Suprapubic skin (tissue), 4 donors: ENCODE data around the gene TPM4. TPM values are rescaled to one million over a fixed set of nuclear protein-coding genes. Genes with fewer than 3 reads are reported as not detected.

Experiments used
- DNase-seq, 2 donors: peaks; one replicate each; pipeline ENCODE4 v3.0.0-alpha.2; 2019; ENCODE audit warnings: low spot score in 2 of 2
- H3K27ac ChIP-seq: fragments of 200-600 bp; sonication (generic); one replicate; pipeline ENCODE4 v1.5.1; 2019
- H3K27me3 ChIP-seq: fragments of 200-600 bp; sonication (generic); one replicate; pipeline ENCODE4 v1.5.1; 2019
- H3K36me3 ChIP-seq: fragments of 200-600 bp; sonication (generic); one replicate; pipeline ENCODE4 v1.5.1; 2019
- H3K4me1 ChIP-seq: fragments of 200-600 bp; sonication (generic); one replicate; pipeline ENCODE4 v1.5.1; 2019
- H3K4me3 ChIP-seq: fragments of 200-600 bp; sonication (generic); one replicate; pipeline ENCODE4 v1.5.1; 2019; ENCODE audit warnings: mild to moderate bottlenecking
- H3K9me3 ChIP-seq: fragments of 200-600 bp; sonication (generic); one replicate; pipeline ENCODE4 v1.5.1; 2019
- EP300 ChIP-seq: sonication (generic); formaldehyde crosslinking; IDR thresholded peaks from one replicate; pipeline ENCODE4 v1.6.1; 2017; ENCODE audit warnings: antibody characterized with exemption
- POLR2A ChIP-seq, 2 donors: fragments of 450-650 bp; IDR thresholded peaks; one replicate each; pipeline ENCODE4 v1.6.1; 2017; ENCODE audit warnings: antibody characterized with exemption in 2 of 2, mild to moderate bottlenecking in 2 of 2, moderate library complexity in 2 of 2
- POLR2AphosphoS5 ChIP-seq, 3 donors: sonication (generic); formaldehyde crosslinking; IDR thresholded peaks; one replicate each; pipeline ENCODE4 v1.6.1; 2017; ENCODE audit warnings: antibody characterized with exemption in 3 of 3
- WGBS: methylation state at CpG from one replicate; pipeline ENCODE4 v1.1.5; 2018; 5-methylcytosine and 5-hydroxymethylcytosine counted together
- total RNA-seq, 4 donors: library from RNA; depleted of rRNA; stranded (reverse); fragments of >200 nt; gene quantifications; one replicate each; pipeline ENCODE4 v1.1.0, GENCODE V29; 2016
- TF ChIP-seq, protein P1 (sequence below), 2 donors: fragments of 200-600 bp in 1 of 2; fragments of 450-650 bp in 1 of 2; sonication (generic) in 1 of 2; IDR thresholded peaks; one replicate each; pipeline ENCODE4 v1.5.1; 2016 to 2019; ENCODE audit warnings: antibody characterized with exemption in 2 of 2, mild to moderate bottlenecking in 1 of 2, moderate library complexity in 1 of 2

Gene TPM4
- total RNA-seq, 4 donors from 2014 or later, result 195 to 224 (median 205) TPM

DNA sequence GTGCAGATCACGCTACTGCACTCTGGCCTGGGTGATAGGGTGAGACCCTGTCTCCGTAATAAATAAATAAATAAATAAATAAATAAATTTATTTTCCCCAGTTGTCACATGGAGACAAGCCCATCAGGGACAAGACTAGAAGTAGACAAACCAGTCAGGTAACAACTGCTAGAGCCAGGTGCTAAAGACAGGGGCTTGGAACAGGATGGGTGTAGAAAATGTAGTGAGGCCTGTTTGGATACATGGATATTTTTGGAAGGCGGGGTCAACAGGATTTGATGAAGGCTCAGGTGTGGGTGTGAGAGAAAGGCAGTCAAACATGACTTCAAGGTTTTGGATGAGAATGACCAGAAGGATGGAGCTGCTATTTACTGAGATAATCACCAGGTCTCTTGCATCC, 27.7 kb upstream of the TPM4 start:
- H3K27me3 ChIP-seq, result no peaks in the 10 kb centered on the region
- H3K4me1 ChIP-seq, result peaks cover 2% of the 10 kb centered on the region
- H3K27ac ChIP-seq, result no peak overlapping the region
- H3K4me3 ChIP-seq, result no peak overlapping the region
- no peaks in the 10 kb centered on the region for H3K9me3 ChIP-seq
- no peaks in the 10 kb centered on the region for H3K36me3 ChIP-seq
- no peak for TF ChIP-seq POLR2A (IDR thresholded peaks at IDR 0.05)
- TF ChIP-seq POLR2AphosphoS5 (IDR thresholded peaks at IDR 0.05), result no peak
- TF ChIP-seq, protein P1, sequence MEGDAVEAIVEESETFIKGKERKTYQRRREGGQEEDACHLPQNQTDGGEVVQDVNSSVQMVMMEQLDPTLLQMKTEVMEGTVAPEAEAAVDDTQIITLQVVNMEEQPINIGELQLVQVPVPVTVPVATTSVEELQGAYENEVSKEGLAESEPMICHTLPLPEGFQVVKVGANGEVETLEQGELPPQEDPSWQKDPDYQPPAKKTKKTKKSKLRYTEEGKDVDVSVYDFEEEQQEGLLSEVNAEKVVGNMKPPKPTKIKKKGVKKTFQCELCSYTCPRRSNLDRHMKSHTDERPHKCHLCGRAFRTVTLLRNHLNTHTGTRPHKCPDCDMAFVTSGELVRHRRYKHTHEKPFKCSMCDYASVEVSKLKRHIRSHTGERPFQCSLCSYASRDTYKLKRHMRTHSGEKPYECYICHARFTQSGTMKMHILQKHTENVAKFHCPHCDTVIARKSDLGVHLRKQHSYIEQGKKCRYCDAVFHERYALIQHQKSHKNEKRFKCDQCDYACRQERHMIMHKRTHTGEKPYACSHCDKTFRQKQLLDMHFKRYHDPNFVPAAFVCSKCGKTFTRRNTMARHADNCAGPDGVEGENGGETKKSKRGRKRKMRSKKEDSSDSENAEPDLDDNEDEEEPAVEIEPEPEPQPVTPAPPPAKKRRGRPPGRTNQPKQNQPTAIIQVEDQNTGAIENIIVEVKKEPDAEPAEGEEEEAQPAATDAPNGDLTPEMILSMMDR (IDR thresholded peaks at IDR 0.05), result no peak
- TF ChIP-seq EP300, result no peak
- 68% methylated on average over 3 of the region's 3 CpGs for WGBS
- DNase-seq, result no peak

DNA sequence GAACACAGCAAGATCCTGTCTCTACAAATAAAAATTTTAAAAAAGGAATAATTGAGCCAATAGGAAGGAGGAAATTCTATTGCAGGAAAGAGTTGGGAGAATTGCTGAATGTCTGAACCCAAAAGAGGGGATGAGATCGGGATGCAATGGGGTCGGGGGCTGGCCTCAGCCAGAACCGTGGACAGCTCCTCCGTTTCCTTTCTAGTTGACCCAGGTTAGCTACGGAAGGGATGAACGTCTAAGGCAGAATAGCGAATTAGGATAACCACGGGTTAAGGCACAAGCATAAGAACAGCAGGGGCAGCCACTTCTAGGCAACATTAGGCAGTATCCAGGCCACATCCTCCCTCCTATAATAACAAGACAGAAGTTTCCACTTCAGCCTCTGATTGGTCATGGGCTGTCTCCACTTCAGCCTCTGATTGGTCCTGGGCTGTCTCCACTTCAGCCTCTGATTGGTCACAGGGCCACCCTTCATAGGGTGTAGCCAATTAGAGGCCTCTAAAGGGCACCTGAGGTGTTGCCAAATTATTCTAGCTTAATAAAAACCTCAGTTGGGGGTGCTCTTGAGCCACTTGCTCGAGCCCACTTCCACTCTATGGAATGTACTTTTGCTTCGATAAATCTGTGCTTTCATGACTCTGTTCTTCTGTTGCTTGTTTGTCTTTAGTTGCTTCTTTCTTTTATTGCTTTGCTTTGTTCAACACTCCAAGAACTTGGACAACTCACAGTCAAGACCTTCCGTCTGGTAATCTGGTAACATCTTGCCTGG, 24.9 kb upstream of the TPM4 start:
- peaks cover 2% of the 10 kb centered on the region for H3K4me1 ChIP-seq
- no peaks in the 10 kb centered on the region for H3K9me3 ChIP-seq
- no peak overlapping the region for H3K27ac ChIP-seq
- no peak overlapping the region for H3K4me3 ChIP-seq
- TF ChIP-seq POLR2AphosphoS5 (IDR thresholded peaks at IDR 0.05) (no peak), EP300 (no peak), POLR2A (IDR thresholded peaks at IDR 0.05) (no peak)
- TF ChIP-seq, protein P1 (IDR thresholded peaks at IDR 0.05), result no peak
- H3K36me3 ChIP-seq, result no peaks in the 10 kb centered on the region
- 49% methylated on average over 11 of the region's 11 CpGs for WGBS
- H3K27me3 ChIP-seq, result no peaks in the 10 kb centered on the region
- no peak for DNase-seq

DNA sequence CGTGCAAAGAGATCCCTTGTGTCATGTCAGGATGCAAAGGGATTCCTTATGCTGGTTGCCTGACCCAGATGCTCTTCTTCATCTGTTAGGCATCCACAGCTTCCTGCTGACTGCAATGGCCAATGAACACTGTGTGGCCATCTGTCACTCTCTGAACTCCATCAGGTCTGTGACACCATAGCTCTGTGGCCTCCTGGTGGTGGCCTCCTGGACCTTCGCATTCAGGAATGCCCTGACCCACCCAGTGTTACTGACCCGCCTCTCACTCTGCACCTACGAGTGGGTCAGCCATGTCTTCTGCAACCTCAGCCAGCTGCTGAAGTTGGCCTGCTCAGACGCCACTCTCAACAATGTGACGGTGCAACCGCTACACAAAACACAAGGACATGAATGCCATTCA, 23.9 kb upstream of the TPM4 start:
- 86% methylated on average over 7 of the region's 7 CpGs for WGBS
- no peak for TF ChIP-seq POLR2AphosphoS5 (IDR thresholded peaks at IDR 0.05)
- no peak for TF ChIP-seq EP300
- TF ChIP-seq POLR2A (IDR thresholded peaks at IDR 0.05), result no peak
- TF ChIP-seq, protein P1 (IDR thresholded peaks at IDR 0.05), result no peak
- H3K36me3 ChIP-seq, result no peaks in the 10 kb centered on the region
- H3K27ac ChIP-seq, result no peak overlapping the region
- H3K4me3 ChIP-seq, result no peak overlapping the region
- H3K4me1 ChIP-seq, result peaks cover 2% of the 10 kb centered on the region
- H3K27me3 ChIP-seq, result no peaks in the 10 kb centered on the region
- H3K9me3 ChIP-seq, result peaks cover 7% of the 10 kb centered on the region
- peak in 1 of 2 donors; percentile 45 for DNase-seq

DNA sequence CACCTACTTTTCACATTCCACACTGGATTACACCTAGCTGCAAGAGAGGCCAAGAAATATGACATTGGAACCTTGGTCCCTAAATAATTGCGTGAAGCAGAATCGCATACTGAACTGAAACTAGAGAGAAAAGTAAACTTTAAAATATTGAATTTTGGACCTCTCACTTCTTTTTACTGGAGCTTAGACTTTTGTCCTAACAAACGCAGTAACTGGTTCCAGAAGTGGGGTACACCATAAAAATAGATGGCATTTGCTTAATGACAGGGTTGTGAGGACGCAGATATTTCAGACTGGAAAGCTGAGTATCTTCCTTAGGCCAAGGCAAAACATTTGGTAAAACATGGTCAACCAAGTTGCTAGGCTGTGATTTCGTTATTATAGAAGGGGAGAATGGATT, 19.2 kb upstream of the TPM4 start:
- TF ChIP-seq POLR2AphosphoS5 (IDR thresholded peaks at IDR 0.05) (no peak), POLR2A (IDR thresholded peaks at IDR 0.05) (no peak), EP300 (no peak)
- TF ChIP-seq, protein P1 (IDR thresholded peaks at IDR 0.05), result no peak
- Histone ChIP-seq H3K27ac (no peak overlapping the region), H3K4me1 (no peaks in the 10 kb centered on the region), H3K4me3 (no peak overlapping the region), H3K9me3 (peaks cover 8% of the 10 kb centered on the region), H3K27me3 (no peaks in the 10 kb centered on the region), H3K36me3 (no peaks in the 10 kb centered on the region)
- WGBS, result 70% methylated on average over 5 of the region's 5 CpGs
- DNase-seq, result no peak

DNA sequence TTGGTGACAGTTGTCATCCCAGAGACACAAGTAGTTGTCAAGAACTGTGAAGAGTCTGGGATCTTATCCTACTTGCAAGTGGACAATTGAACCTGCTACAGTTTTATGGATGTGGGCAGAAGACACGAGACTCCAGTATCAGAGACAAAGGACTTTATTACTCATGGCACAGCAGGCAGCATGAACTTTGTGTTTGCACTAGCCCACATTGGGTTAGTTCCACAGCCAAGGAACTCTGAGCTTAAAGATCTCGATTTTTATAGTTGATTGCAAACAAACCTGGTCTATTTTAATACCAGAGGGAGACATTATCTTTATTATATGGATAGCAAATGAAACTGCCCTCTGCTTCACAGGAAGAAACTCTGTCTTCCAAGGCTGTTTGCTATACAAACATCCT, 16.0 kb upstream of the TPM4 start:
- Histone ChIP-seq H3K4me3 (no peak overlapping the region), H3K36me3 (no peaks in the 10 kb centered on the region), H3K27ac (no peak overlapping the region), H3K27me3 (no peaks in the 10 kb centered on the region), H3K9me3 (peaks cover 8% of the 10 kb centered on the region), H3K4me1 (peaks cover 8% of the 10 kb centered on the region)
- WGBS, result 67% methylated on average over 2 of the region's 2 CpGs
- no peak for TF ChIP-seq POLR2AphosphoS5 (IDR thresholded peaks at IDR 0.05)
- no peak for TF ChIP-seq EP300
- TF ChIP-seq, protein P1 (IDR thresholded peaks at IDR 0.05), result no peak
- TF ChIP-seq POLR2A (IDR thresholded peaks at IDR 0.05), result no peak
- no peak for DNase-seq
